AG08395 (cell line): ENCODE measurements around the gene BARX2.

Experiments
- DNase-seq: peaks from one replicate; pipeline ENCODE4 v3.0.0; 2012; ENCODE audit warnings: mixed read lengths, low spot score

The BARX2 gene

DNA sequence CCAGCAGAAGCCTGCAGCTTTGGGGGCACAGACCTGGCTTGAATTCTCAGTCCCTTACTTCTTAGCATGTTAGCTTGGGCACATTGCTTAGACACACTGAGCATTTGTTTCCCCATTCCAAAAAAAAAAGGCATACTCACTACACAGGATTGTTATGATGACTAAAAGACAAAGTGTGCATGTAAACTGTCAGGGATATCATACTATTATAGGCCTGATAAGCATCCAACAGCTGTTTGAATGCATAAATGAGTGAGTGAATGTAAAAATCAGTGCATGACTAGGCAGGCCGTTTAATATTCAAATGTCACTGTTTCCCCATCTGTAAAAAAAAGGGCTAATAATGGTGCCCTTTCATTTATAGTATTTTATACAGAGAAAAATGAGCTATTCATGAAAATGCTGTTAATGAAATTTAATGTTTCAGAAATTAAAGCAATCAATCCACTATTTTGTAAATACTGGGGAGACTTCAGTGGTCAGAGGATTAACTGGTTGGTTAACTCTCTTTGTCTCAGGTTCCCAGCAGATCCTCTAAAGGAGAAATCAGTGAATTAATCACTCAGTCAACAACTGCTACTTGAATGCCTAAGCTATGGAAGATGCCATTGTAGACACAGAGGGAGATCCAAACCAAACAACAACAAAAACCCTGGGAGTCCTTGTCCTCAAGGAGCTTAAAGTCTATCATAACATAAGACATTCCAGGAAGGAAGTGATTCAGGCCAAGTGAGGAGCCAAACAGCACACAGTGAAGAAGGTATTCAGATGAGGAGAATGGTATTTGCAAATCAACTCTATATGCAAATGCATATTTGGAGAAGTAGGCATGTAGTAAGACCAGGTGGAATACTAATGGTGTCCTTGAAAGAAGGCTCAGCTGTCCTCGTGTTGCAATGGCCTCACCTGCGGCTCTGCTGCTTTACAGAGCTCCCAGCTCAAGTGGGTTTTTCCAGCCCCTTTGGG lies 26.8 kb downstream of the BARX2 start:
- DNase-seq, result no peak

DNA sequence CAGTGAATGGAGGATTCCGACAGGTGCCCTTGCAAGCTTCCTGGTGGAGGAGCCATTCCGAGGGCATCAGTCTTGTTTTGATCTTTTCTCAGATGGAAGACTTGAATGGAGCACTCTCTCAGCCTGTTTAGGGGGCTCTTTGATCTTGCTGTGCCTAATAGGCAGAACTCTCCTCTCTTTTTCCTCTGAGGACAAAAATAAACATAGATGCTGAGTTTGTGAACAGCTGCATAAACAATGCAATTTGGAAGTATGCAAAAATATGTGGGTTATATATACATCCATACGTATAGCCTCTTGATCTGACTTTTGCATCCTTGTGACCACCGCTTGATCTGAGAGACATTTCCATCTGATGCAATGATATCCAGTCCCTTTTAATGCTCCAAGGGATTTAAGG lies 29.1 kb downstream of the BARX2 start:
- DNase-seq, result no peak

DNA sequence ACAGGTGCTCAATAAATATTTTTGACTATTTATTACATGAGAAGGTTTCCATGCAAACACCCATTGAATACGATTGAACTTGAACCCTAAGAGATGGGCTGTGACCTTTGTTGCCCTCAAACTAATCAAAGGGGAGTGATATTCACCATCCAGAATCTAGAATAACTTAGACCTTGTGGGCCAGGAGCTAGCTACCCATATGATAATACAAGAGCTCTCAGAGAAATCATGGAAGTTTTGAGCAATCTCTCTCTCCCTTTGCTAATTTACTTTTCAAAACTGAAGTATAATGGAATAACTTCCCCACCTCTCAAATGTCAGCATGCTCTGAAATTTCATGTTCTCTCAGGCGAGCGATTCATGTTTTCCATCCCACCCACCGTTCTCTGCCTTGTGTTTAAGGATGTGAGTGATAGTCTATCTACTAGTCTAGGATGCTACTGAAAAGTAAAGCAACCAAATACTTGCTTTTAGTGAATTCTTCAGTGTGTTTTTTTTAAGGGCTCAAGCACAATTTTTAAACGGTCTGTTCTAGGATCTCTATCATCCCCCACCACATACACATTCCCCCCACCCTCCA lies 33.3 kb downstream of the BARX2 start:
- no peak for DNase-seq

DNA sequence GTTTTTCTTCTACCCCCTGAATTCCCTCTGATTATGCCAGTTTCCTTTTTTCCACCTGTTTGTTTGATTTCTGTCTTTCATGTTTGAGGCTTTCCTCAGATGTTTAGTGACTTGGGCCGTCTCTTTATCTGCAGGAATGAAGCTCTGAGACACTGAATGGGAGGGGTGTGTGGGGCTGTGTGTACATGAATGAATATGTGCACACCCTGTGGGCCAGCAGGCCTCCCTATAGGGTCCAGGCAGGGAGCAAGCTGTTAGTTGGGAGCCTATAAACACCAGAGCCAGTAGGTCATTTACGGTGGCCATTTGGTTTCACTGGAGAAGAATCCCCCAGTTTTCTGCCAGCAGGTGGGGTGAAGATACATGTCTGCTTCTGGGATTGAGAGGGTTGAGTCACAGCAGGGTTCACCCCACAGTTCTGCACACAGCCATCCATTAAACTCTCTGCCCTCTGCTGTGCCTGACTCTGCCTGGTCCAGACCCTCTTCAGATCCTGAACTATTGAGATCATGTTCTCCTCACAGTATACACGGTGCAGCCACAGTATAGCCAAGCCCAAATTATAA lies 34.8 kb downstream of the BARX2 start:
- no peak for DNase-seq

DNA sequence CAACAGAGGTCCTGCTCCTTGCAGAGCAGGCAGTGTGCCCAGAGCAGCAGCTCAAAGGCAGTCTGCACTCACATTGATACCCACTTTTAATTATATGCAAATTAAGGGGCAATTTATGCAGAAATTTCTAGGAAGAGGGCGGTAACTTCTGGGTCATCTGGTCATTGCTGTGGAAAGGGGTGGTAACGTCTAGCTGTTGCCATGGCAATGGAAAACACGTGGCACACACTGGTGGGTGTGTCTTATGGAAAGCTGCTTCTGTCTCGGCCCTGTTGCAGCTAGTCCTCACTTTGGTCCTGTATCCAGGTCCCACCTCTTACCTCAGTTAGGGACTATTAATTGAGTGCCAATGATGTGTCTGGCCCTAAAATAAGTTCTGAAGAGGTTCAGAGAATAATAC lies 36.8 kb downstream of the BARX2 start:
- DNase-seq, result no peak

DNA sequence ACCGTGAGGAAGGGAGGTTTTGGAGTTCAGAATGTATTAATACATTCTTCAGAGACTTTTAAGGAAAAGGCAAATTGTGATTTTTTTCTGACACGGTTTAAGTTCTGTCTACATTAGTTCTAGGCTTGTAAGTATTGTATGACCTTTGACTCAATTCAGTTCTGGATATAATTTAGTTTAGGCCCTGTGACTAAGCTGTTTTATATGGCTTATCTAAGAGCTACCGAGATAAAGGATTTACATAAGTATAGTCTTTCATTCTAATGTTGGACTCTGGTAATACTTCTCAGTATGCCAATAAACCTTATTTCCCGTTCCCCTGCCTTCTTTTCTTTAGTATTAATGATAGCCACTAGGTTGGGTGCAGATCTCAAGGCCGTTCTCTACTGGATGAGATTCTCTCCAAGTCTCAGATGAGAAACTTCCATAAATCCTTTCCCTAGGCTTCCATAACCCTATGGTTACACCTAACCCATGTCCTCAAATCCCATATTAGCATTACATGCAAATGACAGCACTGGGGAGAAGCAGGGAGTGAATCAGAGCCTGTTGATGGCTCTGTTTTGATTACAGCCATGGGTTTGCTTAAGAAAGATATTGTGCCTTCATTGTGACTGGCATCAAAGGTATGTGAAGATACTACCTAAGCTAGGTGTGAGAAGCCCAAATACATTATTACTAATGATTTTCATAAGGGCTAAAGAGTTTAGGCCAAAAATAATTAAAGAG lies 38.7 kb downstream of the BARX2 start:
- DNase-seq, result no peak

DNA sequence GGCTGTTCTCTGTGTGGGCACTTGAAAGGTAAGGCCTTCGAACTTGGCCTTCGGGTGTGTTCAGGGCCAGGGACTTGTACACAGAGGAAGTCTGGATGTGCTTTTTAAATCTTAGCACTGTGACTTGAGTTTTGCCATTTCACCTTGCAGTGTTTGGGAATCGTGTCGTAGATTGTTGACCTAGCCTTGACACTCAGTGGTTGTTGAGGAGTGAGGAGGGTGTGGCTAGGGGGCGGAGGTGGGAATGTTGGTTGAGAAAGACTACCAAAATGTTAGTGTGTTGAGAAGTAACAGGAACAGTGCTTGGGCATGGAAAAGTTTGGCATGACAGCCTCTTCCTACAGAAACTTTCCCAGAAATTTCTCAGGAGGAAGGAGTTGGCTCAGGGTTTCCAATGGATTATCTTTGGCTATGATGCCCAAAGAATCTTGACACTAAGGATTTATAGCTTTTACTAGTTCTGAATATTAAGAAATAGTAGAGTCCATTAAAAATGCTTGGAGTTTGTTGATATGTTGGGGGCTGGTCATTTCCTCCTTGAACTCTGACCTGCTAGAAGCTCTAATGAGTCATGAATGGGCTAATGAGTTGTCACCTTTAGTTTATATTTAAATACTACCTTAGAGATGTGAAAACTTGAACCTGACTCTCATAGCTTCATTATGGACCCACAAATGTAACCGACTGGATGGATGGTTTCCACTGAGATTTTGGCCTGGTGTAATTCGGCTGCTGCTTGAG lies 40.6 kb downstream of the BARX2 start:
- no peak for DNase-seq

DNA sequence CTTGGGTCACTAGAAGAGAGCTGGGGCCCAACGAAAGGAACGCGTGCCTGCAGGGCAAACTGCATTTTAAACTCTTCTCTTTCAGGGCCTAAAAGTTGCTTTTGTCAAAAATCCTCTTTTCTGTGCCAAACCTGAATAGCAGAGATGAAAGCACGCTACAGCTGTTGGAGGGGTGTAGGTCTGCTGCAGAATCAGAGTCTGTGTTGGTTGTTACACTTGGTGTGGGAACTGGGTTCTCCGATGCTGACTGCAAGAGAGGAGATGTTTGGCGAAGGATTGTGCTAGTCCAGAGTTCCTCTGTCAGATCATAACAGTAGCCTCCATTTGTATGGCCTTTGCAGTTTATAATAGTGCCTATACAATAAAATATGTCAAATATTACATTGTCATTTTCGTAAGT lies 41.8 kb downstream of the BARX2 start:
- DNase-seq, result no peak

DNA sequence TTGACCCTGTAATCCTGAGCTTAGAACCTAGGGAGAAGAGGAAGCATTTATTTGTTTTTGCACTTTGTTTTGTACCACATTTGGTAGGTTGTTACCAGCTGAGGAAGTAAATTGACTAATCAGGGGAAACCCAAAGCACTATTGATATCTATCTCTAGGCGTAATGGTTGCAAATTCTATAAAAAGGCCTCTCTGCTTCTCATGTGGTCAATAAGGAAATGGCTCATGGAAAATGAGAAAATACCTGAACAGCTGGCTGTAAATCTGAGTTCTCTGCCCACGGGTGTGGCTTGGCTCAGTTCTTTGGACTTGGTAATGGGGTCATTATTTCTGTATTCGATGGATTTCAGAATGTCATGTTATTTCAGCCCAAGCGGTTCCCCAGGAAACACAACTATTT lies 42.4 kb downstream of the BARX2 start:
- no peak for DNase-seq

DNA sequence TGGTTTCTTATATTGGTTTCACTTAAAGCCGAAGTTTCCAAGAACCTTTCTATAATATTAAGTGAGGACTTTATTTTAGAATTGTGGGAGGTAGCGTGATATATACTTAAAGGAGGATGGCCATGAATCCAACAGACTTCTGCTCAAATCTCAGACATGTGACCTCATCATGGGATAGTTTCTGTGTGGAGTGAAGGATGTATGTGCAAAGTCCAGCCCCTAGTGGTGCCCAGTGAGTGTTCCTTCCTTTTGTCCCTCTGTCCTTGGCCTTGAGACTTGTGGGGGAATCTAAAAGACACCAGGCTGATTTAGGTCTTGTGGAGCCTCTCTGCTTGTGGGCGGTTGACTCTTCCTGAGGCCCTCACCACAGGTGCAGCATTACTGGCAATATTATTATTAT lies 43.7 kb downstream of the BARX2 start:
- no peak for DNase-seq

DNA sequence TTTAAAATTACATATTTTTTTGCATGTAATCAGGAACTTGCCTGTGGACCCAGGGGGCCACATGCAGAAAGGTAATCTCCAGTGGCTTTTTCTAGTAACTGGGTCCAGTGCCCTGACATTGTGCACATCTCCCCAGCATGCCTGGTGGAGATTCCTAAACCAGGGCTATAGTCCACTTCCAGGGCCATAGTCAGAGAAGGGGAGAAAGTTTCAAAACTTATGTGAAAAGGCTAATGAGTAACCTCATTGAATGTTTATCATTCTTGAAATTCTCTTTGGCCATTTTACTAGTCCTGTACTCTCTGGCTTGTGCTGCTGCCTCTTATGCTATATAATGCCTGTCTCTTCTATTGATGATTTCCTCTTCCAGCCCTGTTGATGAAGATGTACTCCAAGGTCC lies 47.8 kb downstream of the BARX2 start:
- DNase-seq, result no peak

DNA sequence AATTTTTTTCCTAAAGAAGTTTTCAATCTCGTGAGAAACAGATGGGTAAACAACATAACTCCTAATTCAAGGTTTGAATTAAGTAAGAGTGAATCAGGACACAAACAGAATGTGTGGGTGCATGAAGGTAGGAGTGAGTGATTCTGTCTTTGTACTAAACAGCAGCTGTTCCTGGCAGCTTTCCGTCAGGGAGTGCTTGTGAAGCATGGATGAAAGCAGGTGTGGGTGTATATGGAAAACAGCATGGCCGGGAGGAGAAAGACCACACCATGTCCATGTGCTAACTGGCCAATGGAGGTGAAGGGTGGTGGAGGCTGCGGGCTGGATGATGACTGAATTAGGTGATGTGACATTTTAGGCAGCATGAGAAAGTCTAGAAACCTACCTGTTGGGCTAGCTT lies 49.6 kb downstream of the BARX2 start:
- no peak for DNase-seq

DNA sequence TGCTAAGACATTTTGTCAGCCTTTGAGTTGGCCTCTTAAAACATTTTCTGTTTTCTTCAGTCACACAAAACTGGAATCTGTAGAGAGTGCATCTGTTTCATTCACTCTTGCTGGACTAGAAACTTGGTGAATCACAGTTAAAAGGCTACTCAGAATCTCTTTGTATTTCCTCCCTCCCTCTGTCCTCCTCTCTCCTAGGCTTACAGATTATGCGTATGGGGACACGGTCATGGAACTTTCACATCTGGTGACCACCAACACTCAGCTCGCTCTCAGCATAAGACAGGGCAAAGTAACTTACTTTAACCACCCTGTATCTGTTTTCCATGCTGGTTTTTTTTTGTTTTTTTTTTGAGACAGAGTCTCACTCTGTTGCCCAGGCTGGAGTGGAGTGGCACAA lies 50.4 kb downstream of the BARX2 start:
- DNase-seq, result no peak

DNA sequence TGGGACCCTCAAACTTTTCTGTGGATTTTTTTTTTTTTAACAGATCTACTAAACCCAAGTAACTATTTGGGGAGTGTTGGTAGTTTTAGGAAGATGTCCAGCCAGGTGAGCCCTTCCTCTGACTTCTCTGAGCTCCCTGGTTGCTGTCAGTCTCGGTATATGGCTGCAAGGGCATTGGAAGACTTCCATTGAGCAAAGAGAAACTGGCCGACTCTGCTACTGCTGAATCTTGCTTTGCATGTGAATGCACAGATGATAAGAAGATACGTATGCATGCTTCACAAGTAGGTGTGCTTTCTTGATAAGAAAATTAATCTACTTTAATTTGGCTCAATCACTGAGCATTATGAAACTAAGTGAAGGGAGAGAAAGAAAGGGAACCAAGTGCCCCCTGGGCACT lies 51.1 kb downstream of the BARX2 start:
- DNase-seq, result no peak

DNA sequence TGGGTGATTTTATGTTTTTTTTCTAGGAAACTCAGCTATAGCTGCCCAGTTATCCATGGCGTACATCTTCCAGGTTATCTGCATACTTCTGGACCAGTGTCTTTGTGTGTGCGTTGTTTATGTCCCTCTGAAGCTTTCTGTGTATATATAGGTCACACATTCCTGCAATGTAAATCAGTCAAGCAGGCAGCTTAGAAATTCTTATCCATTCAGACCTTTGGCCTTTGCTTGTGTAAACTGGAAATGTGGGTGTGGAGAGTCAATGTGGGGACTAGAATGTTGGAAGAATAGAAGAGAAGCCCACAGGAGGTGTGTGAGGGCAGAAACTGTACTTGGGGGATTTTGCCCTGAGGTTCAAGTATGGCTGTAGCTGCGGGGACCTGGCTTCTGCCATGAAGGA lies 51.7 kb downstream of the BARX2 start:
- DNase-seq, result no peak

DNA sequence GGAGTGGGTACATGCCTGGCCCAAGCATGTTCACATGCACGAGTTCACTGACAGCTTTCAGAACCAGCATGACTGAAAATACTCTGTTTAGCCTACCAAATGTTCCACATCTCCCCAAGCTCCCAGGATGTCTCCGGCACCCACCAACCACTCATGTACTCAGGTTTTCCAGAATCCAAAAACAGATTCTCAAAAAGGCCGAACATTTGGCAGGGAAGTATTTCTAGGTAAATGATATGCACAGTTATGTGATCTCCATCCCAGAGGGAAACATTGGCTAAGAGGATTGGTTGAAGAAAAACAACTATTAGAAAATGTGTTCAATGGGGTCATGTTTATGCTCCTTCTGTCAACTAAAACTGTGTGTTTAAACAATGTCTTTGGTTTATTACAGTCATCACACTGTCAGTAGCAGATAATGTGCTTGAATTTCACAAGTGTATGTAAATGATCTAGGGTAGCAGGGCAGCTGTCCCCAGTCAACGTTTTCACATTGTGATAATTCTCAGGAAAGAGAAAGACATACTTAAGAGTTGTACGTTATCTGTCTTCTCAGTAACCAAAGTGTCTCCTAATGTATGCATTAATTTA lies 52.3 kb downstream of the BARX2 start:
- DNase-seq, result no peak

DNA sequence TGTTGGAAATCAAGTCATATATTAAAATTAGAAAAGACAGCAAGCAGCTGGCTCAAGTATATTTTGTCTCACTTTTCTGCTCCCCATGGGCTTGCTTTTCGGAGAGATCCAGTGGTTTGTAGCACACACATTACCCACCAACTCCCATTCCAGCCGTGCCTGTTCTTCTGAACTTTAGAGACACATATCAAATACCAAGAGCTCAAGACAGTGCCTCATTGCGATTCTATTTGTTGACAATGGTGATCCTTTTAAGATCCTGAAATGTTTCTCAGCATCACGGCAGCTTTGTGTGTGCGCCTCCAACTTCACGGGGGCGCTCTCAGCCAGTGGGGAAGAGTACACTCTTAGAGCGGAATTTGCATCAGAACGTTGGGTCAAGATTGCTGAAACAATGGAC lies 52.9 kb downstream of the BARX2 start:
- DNase-seq, result no peak

DNA sequence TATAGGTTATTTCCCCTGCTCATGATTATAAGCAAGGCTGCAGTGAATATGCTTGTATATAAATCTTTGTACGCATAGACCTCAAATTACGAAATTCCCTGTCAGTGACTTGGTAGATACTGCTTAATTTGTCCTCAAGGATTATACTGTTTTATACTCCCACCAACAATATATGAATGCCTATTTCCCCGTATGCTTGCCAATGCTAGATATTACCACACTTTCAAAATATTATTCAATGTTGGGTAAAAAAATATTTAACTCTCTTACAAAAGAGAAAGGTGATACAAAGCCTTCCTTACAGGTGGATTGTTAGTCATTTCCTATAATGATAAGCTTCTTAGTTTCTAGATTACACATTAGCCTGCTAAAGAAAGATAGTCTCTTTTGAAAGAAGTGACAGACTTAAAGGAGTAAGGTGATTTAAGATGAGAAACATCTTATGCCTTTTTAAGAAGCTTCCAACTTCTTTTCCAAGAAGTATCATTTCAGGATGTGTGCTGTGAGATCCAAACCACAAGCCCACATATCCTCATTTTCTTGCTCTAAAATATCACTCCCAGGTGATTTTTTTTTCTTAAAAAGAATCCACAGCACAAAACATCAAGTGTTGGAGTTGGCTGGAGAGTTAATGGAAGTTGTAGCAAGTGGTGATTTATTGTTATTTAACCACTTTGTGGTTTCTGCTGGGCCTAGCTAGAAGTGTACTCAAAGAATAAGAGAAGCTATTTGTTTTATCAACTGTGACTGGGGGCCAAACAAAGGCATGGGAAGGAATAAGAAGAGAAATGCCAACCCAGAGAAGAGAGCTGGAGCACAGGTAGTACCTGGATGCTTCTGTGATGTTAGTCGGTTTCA lies 59.2 kb downstream of the BARX2 start:
- DNase-seq, result no peak

DNA sequence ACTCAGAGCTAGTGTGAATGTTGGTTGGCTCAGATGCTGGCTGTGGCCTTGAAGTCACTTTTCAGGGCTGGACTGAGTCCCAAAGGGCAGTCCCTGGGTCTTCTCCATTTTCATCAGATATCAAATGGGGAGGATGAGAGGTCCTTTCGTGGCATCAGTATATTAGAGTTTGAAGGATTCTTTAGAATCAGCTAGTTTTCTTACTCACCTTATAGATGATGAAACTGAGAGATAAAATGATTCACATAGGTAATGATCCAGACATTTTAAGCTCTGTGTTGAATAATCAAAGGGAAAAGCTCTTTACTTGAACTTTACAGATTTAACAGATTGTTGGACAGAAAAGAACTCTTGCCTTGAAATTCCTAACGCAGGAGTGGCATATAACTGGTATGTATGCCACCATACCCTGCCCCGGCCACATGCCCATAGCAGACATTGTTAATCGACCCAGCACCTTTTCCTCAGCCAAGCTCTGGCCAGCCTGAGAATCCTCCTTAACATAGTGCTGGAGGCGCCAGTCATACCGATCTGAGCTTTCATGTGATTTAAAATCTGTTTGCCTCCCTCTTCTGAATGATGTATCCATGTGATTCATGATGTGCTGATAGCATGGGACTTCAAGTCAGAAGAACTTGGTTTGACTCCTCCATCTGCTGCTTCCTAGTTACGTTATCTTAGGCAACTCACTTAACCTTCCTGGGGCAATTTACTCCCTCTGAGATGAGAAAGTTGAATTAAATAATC lies 60.0 kb downstream of the BARX2 start:
- DNase-seq, result no peak

DNA sequence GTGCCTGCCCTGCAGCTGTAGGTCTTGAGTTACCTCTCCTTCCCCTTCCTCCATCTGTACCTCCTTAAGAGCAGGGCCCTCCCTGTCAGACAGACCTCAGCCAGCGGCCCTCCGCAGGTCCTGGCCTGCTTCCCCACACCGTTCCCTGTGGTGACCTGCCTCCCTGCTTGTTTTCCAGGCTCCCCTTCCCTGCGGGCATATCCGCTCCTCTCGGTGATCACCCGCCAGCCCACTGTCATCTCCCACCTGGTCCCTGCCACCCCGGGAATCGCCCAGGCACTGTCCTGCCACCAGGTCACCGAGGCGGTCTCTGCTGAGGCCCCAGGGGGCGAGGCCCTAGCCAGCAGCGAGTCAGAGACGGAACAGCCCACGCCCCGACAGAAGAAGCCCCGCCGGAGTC lies 60.9 kb downstream of the BARX2 start:
- no peak for DNase-seq
